Chondrocyte (in vitro differentiated cells): ENCODE data around the gene FES. TPM values are rescaled to one million over a fixed set of nuclear protein-coding genes. Genes with fewer than 3 reads are reported as not detected.

ENCODE experiments used
- DNase-seq: peaks from one replicate; pipeline ENCODE4 v3.0.0; 2021; ENCODE audit warnings: mixed read lengths, low spot score
- H3K27ac Mint-ChIP-seq: one replicate; pipeline ENCODE4 v1.8.0; 2021; ENCODE audit warnings: mild to moderate bottlenecking, moderate library complexity, mixed read lengths; ENCODE audit not compliant: unreplicated experiment
- H3K27me3 Mint-ChIP-seq: 2 replicates; pipeline ENCODE4 v1.8.0; 2021; ENCODE audit warnings: low read depth, mixed read lengths
- H3K36me3 Mint-ChIP-seq: 2 replicates; pipeline ENCODE4 v1.8.0; 2021; ENCODE audit warnings: low read depth, mixed read lengths
- H3K4me1 Mint-ChIP-seq: 2 replicates; pipeline ENCODE4 v1.8.0; 2021; ENCODE audit warnings: low read depth, mild to moderate bottlenecking, mixed read lengths
- H3K4me3 Mint-ChIP-seq: one replicate; pipeline ENCODE4 v1.8.0; 2021; ENCODE audit warnings: mild to moderate bottlenecking, moderate library complexity, mixed read lengths; ENCODE audit not compliant: unreplicated experiment
- H3K9me3 Mint-ChIP-seq: 2 replicates; pipeline ENCODE4 v1.8.0; 2021; ENCODE audit warnings: low read depth, mixed read lengths
- total RNA-seq: library from RNA; stranded (reverse); gene quantifications from 3 replicates; pipeline ENCODE4 v1.2.1, GENCODE V29; 2021
- TF ChIP-seq, protein P1 (sequence below): fragments of 200-600 bp; sonication (generic); IDR thresholded peaks from 2 replicates; pipeline ENCODE4 v1.5.0; 2021; ENCODE audit warnings: antibody characterized with exemption, mild to moderate bottlenecking, moderate library complexity

FES gene
- total RNA-seq, 1 donor from 2014 or later = 2.4 TPM

DNA sequence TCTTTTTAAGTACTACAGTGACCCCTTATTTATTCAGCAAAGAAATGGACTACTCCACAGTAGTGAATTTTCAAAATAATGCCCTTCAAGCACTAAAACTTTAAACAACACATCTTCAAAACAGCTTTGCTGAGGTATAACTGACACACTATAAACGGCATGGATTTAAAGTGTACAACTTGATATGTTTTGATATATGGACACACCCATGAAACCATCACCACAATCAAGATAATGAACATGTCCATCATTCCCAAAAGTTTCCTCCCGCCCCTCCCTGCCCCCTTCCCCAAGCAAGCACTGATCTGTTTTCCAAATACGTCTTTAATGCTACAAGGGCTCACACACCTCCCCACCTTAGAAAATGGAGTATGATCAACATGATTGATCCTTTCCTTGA is 17.5 kb upstream of the FES start:
- TF ChIP-seq, protein P1, sequence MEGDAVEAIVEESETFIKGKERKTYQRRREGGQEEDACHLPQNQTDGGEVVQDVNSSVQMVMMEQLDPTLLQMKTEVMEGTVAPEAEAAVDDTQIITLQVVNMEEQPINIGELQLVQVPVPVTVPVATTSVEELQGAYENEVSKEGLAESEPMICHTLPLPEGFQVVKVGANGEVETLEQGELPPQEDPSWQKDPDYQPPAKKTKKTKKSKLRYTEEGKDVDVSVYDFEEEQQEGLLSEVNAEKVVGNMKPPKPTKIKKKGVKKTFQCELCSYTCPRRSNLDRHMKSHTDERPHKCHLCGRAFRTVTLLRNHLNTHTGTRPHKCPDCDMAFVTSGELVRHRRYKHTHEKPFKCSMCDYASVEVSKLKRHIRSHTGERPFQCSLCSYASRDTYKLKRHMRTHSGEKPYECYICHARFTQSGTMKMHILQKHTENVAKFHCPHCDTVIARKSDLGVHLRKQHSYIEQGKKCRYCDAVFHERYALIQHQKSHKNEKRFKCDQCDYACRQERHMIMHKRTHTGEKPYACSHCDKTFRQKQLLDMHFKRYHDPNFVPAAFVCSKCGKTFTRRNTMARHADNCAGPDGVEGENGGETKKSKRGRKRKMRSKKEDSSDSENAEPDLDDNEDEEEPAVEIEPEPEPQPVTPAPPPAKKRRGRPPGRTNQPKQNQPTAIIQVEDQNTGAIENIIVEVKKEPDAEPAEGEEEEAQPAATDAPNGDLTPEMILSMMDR = no peak
- Mint-ChIP-seq H3K4me3 (no peak overlapping the region), H3K27ac (no peak overlapping the region), H3K9me3 (no peaks in the 10 kb centered on the region), H3K4me1 (peaks cover 41% of the 10 kb centered on the region), H3K27me3 (no peaks in the 10 kb centered on the region), H3K36me3 (no peaks in the 10 kb centered on the region)
- no peak for DNase-seq

- TF ChIP-seq, protein P1 = no peak
- H3K27ac Mint-ChIP-seq = peak within 1 kb of the TSS; percentile 95
- no peak within 1 kb of the TSS for H3K4me3 Mint-ChIP-seq
- DNase-seq = no peak
- H3K36me3 Mint-ChIP-seq = no peaks in the 10 kb centered on the region
- H3K9me3 Mint-ChIP-seq = no peaks in the 10 kb centered on the region
- no peaks in the 10 kb centered on the region for H3K27me3 Mint-ChIP-seq
- peaks cover 51% of the 10 kb centered on the region for H3K4me1 Mint-ChIP-seq
These were observed 16.0 kb upstream of the FES start, which contains the start of gene FURIN for GRCh38 chr15:90868261-90868689. TSS of gene FURIN (plus strand) at chr15:90868588. CDS start at chr15:90875741, 7,153 bp downstream.

DNA sequence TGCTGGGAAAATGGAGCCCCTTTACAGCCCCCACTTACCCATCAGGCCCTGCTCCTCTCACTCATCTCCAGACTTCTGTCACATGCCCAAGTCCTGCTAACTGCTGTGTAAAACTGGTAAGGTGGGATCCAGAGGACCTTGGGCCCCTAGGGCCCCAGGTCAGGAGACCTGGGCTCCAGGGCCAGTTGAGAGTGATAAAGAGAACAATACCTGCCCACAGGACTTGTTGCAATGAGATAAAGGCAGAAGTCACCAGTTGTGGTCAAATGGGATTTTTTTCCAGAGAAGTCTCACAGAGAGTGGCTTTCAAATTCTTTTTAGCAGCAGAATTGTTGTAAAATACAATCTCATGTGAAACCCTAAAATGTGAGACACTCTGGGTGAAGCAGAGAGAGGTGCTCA is 15.2 kb upstream of the FES start:
- H3K4me3 Mint-ChIP-seq = no peak overlapping the region
- H3K27me3 Mint-ChIP-seq = no peaks in the 10 kb centered on the region
- H3K36me3 Mint-ChIP-seq = no peaks in the 10 kb centered on the region
- peak overlapping the region; percentile 95 for H3K27ac Mint-ChIP-seq
- TF ChIP-seq, protein P1 = no peak
- H3K4me1 Mint-ChIP-seq = peaks cover 52% of the 10 kb centered on the region
- H3K9me3 Mint-ChIP-seq = no peaks in the 10 kb centered on the region
- DNase-seq = no peak

DNA sequence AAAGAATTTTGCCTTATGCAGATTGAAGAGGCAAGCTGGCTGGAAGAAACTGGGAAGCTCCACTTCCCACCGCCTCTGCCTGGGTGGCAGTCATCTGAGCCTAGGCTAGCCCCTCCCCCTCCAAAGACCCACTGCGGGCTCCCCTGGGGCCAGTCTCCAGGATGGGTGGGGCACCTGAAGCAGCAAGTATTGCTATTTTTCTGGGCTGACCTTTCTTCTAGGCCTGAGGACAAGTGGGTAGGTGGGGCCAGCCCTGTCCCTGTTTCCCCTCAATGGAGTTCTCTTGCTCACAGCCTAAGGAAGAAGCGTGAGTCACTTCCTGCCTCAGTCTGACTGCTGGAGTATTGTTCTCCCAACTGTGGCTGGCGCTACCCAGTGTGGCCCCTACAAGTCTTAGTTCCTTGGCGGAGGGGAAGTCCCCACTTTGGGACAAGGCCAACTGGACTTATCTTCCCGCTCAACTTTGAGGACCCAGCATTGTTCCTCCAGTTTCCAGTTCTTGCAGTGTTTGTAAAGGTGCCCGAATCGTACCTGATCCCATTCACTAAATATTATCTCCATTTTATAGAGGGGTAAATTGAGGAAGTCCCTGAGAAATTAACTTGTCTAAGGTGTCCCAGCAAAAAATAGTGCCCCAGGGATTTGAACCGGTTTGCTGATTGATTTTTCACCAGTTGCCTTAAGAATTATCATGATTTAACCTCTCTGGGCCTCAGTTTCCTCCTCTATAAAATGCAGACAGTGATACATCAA is 14.5 kb upstream of the FES start:
- H3K36me3 Mint-ChIP-seq = no peaks in the 10 kb centered on the region
- no peaks in the 10 kb centered on the region for H3K9me3 Mint-ChIP-seq
- peak overlapping the region; percentile 95 for H3K27ac Mint-ChIP-seq
- H3K27me3 Mint-ChIP-seq = no peaks in the 10 kb centered on the region
- TF ChIP-seq, protein P1 = no peak
- DNase-seq = peak; percentile 88
- H3K4me1 Mint-ChIP-seq = peaks cover 56% of the 10 kb centered on the region
- H3K4me3 Mint-ChIP-seq = peak overlapping the region; percentile 12

- peak overlapping the region; percentile 95 for H3K27ac Mint-ChIP-seq
- peaks cover 56% of the 10 kb centered on the region for H3K4me1 Mint-ChIP-seq
- TF ChIP-seq, protein P1 = no peak
- H3K4me3 Mint-ChIP-seq = peak overlapping the region; percentile 78
- no peaks in the 10 kb centered on the region for H3K27me3 Mint-ChIP-seq
- no peak for DNase-seq
- H3K36me3 Mint-ChIP-seq = no peaks in the 10 kb centered on the region
- H3K9me3 Mint-ChIP-seq = no peaks in the 10 kb centered on the region
These were observed 13.8 kb upstream of the FES start for GRCh38 chr15:90870354-90871138.
